ENCODE results near the gene GNG12.

The GNG12 gene

GRCh38 chr1:67771749-67772148 lies 61.5 kb downstream of the GNG12 start:
- no peaks in the 10 kb centered on the region for H3K27me3 ChIP-seq (ENCODE audit: low read length)
- H3K79me2 ChIP-seq (ENCODE audit: insufficient read depth, low read length): no peaks in the 10 kb centered on the region
- H3F3A ChIP-seq (ENCODE audit: insufficient read depth): no peaks in the 10 kb centered on the region
- no peak overlapping the region for H3K4me3 ChIP-seq (ENCODE audit: insufficient read depth, low read length, poor library complexity, severe bottlenecking)
- no peak overlapping the region for H3K9ac ChIP-seq (ENCODE audit: low read length)
- no peaks in the 10 kb centered on the region for H4K20me1 ChIP-seq (ENCODE audit: low read depth, low read length)
- H3K9me3 ChIP-seq (ENCODE audit: insufficient read depth, low read length): no peaks in the 10 kb centered on the region
- H3K27ac ChIP-seq (ENCODE audit: low read depth, low read length): no peak overlapping the region
- no peak for TF ChIP-seq EZH2phosphoT487 (conservative IDR thresholded peaks at IDR 0.05; ENCODE audit: low read length)
- TF ChIP-seq, protein P1, sequence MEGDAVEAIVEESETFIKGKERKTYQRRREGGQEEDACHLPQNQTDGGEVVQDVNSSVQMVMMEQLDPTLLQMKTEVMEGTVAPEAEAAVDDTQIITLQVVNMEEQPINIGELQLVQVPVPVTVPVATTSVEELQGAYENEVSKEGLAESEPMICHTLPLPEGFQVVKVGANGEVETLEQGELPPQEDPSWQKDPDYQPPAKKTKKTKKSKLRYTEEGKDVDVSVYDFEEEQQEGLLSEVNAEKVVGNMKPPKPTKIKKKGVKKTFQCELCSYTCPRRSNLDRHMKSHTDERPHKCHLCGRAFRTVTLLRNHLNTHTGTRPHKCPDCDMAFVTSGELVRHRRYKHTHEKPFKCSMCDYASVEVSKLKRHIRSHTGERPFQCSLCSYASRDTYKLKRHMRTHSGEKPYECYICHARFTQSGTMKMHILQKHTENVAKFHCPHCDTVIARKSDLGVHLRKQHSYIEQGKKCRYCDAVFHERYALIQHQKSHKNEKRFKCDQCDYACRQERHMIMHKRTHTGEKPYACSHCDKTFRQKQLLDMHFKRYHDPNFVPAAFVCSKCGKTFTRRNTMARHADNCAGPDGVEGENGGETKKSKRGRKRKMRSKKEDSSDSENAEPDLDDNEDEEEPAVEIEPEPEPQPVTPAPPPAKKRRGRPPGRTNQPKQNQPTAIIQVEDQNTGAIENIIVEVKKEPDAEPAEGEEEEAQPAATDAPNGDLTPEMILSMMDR (IDR thresholded peaks at IDR 0.05; ENCODE audit: insufficient read depth, low read length, poor library complexity, severe bottlenecking): no peak
- H2AFZ ChIP-seq (ENCODE audit: low read depth, low read length, severe bottlenecking): no peak overlapping the region
- H3K9me2 ChIP-seq (replicated peaks; ENCODE audit: insufficient read depth, low read length): no peaks in the 10 kb centered on the region
- H3K4me2 ChIP-seq (ENCODE audit: low read depth, low read length, poor library complexity, severe bottlenecking): no peak overlapping the region
- no peaks in the 10 kb centered on the region for H3K36me3 ChIP-seq (ENCODE audit: low read length)

GRCh38 chr1:67771152-67771551 lies 62.1 kb downstream of the GNG12 start:
- H3K79me2 ChIP-seq (ENCODE audit: insufficient read depth, low read length): no peaks in the 10 kb centered on the region
- no peak overlapping the region for H3K4me2 ChIP-seq (ENCODE audit: low read depth, low read length, poor library complexity, severe bottlenecking)
- no peaks in the 10 kb centered on the region for H3K9me2 ChIP-seq (replicated peaks; ENCODE audit: insufficient read depth, low read length)
- H4K20me1 ChIP-seq (ENCODE audit: low read depth, low read length): no peaks in the 10 kb centered on the region
- H3K4me3 ChIP-seq (ENCODE audit: insufficient read depth, low read length, poor library complexity, severe bottlenecking): no peak overlapping the region
- H2AFZ ChIP-seq (ENCODE audit: low read depth, low read length, severe bottlenecking): no peak overlapping the region
- H3K27me3 ChIP-seq (ENCODE audit: low read length): no peaks in the 10 kb centered on the region
- H3K27ac ChIP-seq (ENCODE audit: low read depth, low read length): no peak overlapping the region
- no peak overlapping the region for H3K9ac ChIP-seq (ENCODE audit: low read length)
- no peaks in the 10 kb centered on the region for H3K9me3 ChIP-seq (ENCODE audit: insufficient read depth, low read length)
- no peaks in the 10 kb centered on the region for H3F3A ChIP-seq (ENCODE audit: insufficient read depth)
- H3K36me3 ChIP-seq (ENCODE audit: low read length): no peaks in the 10 kb centered on the region
- TF ChIP-seq EZH2phosphoT487 (conservative IDR thresholded peaks at IDR 0.05; ENCODE audit: low read length): no peak
- TF ChIP-seq, protein P1 (IDR thresholded peaks at IDR 0.05; ENCODE audit: insufficient read depth, low read length, poor library complexity, severe bottlenecking): no peak

DNA sequence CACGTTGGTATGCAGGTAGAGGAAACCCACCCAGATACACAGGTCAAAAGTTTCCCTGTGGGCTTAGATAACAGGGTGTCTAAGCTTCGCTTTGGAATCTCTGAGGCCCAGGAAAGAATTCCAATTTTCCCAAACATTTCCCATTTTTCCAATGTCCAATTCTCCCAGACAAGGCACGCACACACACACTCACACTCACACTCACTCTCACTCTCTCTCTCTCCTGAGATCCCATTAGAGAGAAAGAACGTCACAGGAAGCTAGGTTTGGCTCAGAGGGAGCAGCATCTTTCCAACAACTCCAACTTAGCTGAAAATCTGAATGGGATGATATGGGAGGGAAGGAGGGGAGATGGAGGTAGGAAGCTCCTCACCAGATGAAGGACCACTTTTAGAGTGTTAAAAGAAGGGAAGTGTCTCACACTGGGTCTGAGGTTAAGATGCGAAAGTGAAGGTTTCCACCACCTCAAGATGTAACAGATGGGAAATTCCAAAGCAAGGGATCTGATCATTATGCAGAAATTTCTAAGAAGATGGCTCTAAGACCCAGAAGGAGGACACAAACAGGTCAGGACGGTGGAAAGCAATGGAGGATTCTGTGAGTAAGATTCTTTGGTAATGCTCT lies 63.5 kb downstream of the GNG12 start:
- Histone ChIP-seq H3K9me2 (replicated peaks; ENCODE audit: insufficient read depth, low read length) (no peaks in the 10 kb centered on the region), H3F3A (ENCODE audit: insufficient read depth) (no peaks in the 10 kb centered on the region), H3K9me3 (ENCODE audit: insufficient read depth, low read length) (no peaks in the 10 kb centered on the region), H3K4me3 (ENCODE audit: insufficient read depth, low read length, poor library complexity, severe bottlenecking) (no peak overlapping the region), H3K9ac (ENCODE audit: low read length) (no peak overlapping the region), H3K79me2 (ENCODE audit: insufficient read depth, low read length) (no peaks in the 10 kb centered on the region), H3K4me2 (ENCODE audit: low read depth, low read length, poor library complexity, severe bottlenecking) (no peak overlapping the region), H2AFZ (ENCODE audit: low read depth, low read length, severe bottlenecking) (no peak overlapping the region), H3K27me3 (ENCODE audit: low read length) (no peaks in the 10 kb centered on the region), H3K27ac (ENCODE audit: low read depth, low read length) (no peak overlapping the region), H4K20me1 (ENCODE audit: low read depth, low read length) (no peaks in the 10 kb centered on the region), H3K36me3 (ENCODE audit: low read length) (no peaks in the 10 kb centered on the region)
- TF ChIP-seq, protein P1 (IDR thresholded peaks at IDR 0.05; ENCODE audit: insufficient read depth, low read length, poor library complexity, severe bottlenecking): no peak
- TF ChIP-seq EZH2phosphoT487 (conservative IDR thresholded peaks at IDR 0.05; ENCODE audit: low read length): no peak

Data from SU-DHL-6 (cell line).